A549 (cell line): Measurements from ENCODE around the gene MESD. TPM values are rescaled to one million over a fixed set of nuclear protein-coding genes. Genes with fewer than 3 reads are reported as not detected.

ENCODE experiments used
- ATAC-seq, 2 experiments: fragments of 200-7000 bp in 1 of 2; fragments of >200 bp in 1 of 2; cut with Nextera tagmentation in 1 of 2; cut with Tn5 transposase in 1 of 2; 3 replicates each; pipeline versions ENCODE4 v1.8.0 to v1.9.1; 2018 to 2020; ENCODE audit warnings: mild to moderate bottlenecking in 1 of 2, moderate library complexity in 1 of 2
- CTCF ChIA-PET: fragments of 300-600 bp; sonication (Branson Sonifier 250); formaldehyde crosslinking; extraction: SDS; loops from one replicate; lab custom pipeline; 2021; ENCODE audit warnings: antibody characterized with exemption, inconsistent platforms; lab: Yijun Ruan, JAX
- POLR2A ChIA-PET: fragments of 350-600 bp; formaldehyde crosslinking; extraction: SDS; loops from one replicate; lab custom pipeline; 2021; ENCODE audit warnings: antibody characterized with exemption, inconsistent platforms; lab: Yijun Ruan, JAX
- DNase-seq, 2 experiments: peaks; one replicate each; pipeline versions ENCODE4 v3.0.0 to v3.0.0-alpha.2; 2011 to 2016; ENCODE audit warnings: low read depth in 1 of 2, low spot score in 1 of 2
- FAIRE-seq: peaks from 2 replicates; lab custom pipeline; 2011; peaks lifted over from hg19 to GRCh38; lab: Jason Lieb, UNC
- H3K27ac ChIP-seq, 2 experiments: fragments of >200 bp; sonication (Bioruptor Twin); formaldehyde crosslinking; 3 replicates each; pipeline ENCODE4 v1.5.1; 2016 to 2017
- H3K4me1 ChIP-seq: fragments of >200 bp; sonication (Bioruptor Twin); formaldehyde crosslinking; 3 replicates; pipeline ENCODE4 v1.6.1; 2016
- H3K4me2 ChIP-seq: fragments of >200 bp; sonication (Bioruptor Twin); formaldehyde crosslinking; 3 replicates; pipeline ENCODE4 v1.6.1; 2016
- H3K4me3 ChIP-seq: fragments of >200 bp; sonication (Bioruptor Twin); formaldehyde crosslinking; 3 replicates; pipeline ENCODE4 v1.5.1; 2016
- H3K9me3 ChIP-seq: fragments of >200 bp; sonication (Bioruptor Twin); formaldehyde crosslinking; 3 replicates; pipeline ENCODE4 v1.6.1; 2016
- BCL3 ChIP-seq: fragments of >200 bp; sonication (Bioruptor Twin); formaldehyde crosslinking; IDR thresholded peaks from 3 replicates; pipeline ENCODE4 v1.6.1; 2016
- BHLHE40 ChIP-seq: IDR thresholded peaks from 2 replicates; pipeline ENCODE4 v1.6.1; 2012; ENCODE audit warnings: low read depth, low read length, inconsistent platforms
- CHD2 ChIP-seq: fragments of 150-350 bp; IDR thresholded peaks from 2 replicates; pipeline ENCODE4 v1.6.1; 2014; ENCODE audit warnings: low read length; ENCODE audit not compliant: partially characterized antibody
- E2F6 ChIP-seq: IDR thresholded peaks from 2 replicates; pipeline ENCODE4 v1.6.1; 2012; ENCODE audit warnings: low read depth, borderline replicate concordance
- EHF ChIP-seq: fragments of 250-450 bp; sonication (Bioruptor Pico); IDR thresholded peaks from 2 replicates; pipeline ENCODE4 v1.5.0; 2020; ENCODE audit warnings: mild to moderate bottlenecking
- EP300 ChIP-seq, 2 experiments: fragments of >200 bp; sonication (Bioruptor Twin); formaldehyde crosslinking; IDR thresholded peaks; 2 replicates in 1 of 2; 3 replicates in 1 of 2; pipeline ENCODE4 v1.6.1; 2016 to 2017
- ESRRA ChIP-seq: fragments of 150-350 bp; IDR thresholded peaks from 2 replicates; pipeline ENCODE4 v1.6.1; 2014; ENCODE audit warnings: mild to moderate bottlenecking, low read length, borderline replicate concordance
- FOSL2 ChIP-seq, 2 experiments: fragments of 450-650 bp in 1 of 2; fragments of >200 bp in 1 of 2; sonication (Bioruptor Twin) in 1 of 2; formaldehyde crosslinking; IDR thresholded peaks; 2 replicates each; pipeline versions ENCODE4 v1.5.0 to v1.6.1; 2016 to 2020; ENCODE audit warnings: mild to moderate bottlenecking in 1 of 2, moderate library complexity in 1 of 2
- FOXS1 ChIP-seq: fragments of 250-450 bp; sonication (Bioruptor Pico); IDR thresholded peaks from 2 replicates; pipeline ENCODE4 v1.5.0; 2020; ENCODE audit warnings: mild to moderate bottlenecking, moderate library complexity
- HDAC2 ChIP-seq: fragments of 200-600 bp; sonication (generic); IDR thresholded peaks from 2 replicates; pipeline ENCODE4 v1.6.1; 2016
- HES2 ChIP-seq: fragments of >200 bp; sonication (Bioruptor Twin); formaldehyde crosslinking; IDR thresholded peaks from 2 replicates; pipeline ENCODE4 v1.6.1; 2016
- HEYL ChIP-seq: fragments of 250-450 bp; sonication (Bioruptor Pico); IDR thresholded peaks from 2 replicates; pipeline ENCODE4 v1.8.0; 2021; ENCODE audit warnings: mild to moderate bottlenecking, moderate library complexity
- HMGXB4 ChIP-seq: fragments of 250-450 bp; sonication (Bioruptor Pico); IDR thresholded peaks from 2 replicates; pipeline ENCODE4 v1.5.0; 2021; ENCODE audit warnings: mild to moderate bottlenecking, moderate library complexity, borderline replicate concordance
- HOXA7 ChIP-seq: fragments of 250-450 bp; sonication (Bioruptor Pico); IDR thresholded peaks from 2 replicates; pipeline ENCODE4 v1.5.0; 2020; ENCODE audit warnings: mild to moderate bottlenecking, moderate library complexity
- HOXB5 ChIP-seq: fragments of 250-450 bp; sonication (Bioruptor Pico); IDR thresholded peaks from 2 replicates; pipeline ENCODE4 v1.5.0; 2020; ENCODE audit warnings: mild to moderate bottlenecking, moderate library complexity
- JUN ChIP-seq, 2 experiments: fragments of >200 bp; sonication (Bioruptor Twin); formaldehyde crosslinking; IDR thresholded peaks; 2 replicates in 1 of 2; 3 replicates in 1 of 2; pipeline ENCODE4 v1.6.1; 2016 to 2017
- KDM1A ChIP-seq: fragments of 200-600 bp; sonication (generic); IDR thresholded peaks from 2 replicates; pipeline ENCODE4 v1.6.1; 2016; ENCODE audit warnings: low read depth, mild to moderate bottlenecking
- KDM5A ChIP-seq: fragments of 200-600 bp; sonication (generic); IDR thresholded peaks from 2 replicates; pipeline ENCODE4 v1.6.1; 2016; ENCODE audit warnings: antibody characterized with exemption, mild to moderate bottlenecking
- MAX ChIP-seq: IDR thresholded peaks from 2 replicates; pipeline ENCODE4 v1.6.1; 2012
- MAZ ChIP-seq: fragments of 150-350 bp; IDR thresholded peaks from 2 replicates; pipeline ENCODE4 v1.6.1; 2014; ENCODE audit warnings: antibody characterized with exemption, low read depth, low read length, borderline replicate concordance
- MYC ChIP-seq: IDR thresholded peaks from 2 replicates; pipeline ENCODE4 v1.6.1; 2012; ENCODE audit warnings: mild to moderate bottlenecking, inconsistent platforms, low read length, improper control_type of control experiment, borderline replicate concordance
- PHF8 ChIP-seq: fragments of 200-600 bp; sonication (generic); IDR thresholded peaks from 2 replicates; pipeline ENCODE4 v1.6.1; 2016; ENCODE audit warnings: low read depth, mild to moderate bottlenecking, antibody characterized with exemption, moderate library complexity, borderline replicate concordance
- POLR2A ChIP-seq: IDR thresholded peaks from 2 replicates; pipeline ENCODE4 v1.6.1; 2012; ENCODE audit warnings: mild to moderate bottlenecking, low read length
- RAD21 ChIP-seq, 2 experiments: fragments of >200 bp in 1 of 2; sonication (Bioruptor Twin) in 1 of 2; formaldehyde crosslinking in 1 of 2; IDR thresholded peaks in 1 of 2; conservative IDR thresholded peaks in 1 of 2; 2 replicates in 1 of 2; 3 replicates in 1 of 2; pipeline ENCODE4 v1.6.1; 2012 to 2018; ENCODE audit warnings: inconsistent platforms in 1 of 2
- RARB ChIP-seq: fragments of 250-450 bp; sonication (Bioruptor Pico); IDR thresholded peaks from 2 replicates; pipeline ENCODE4 v1.8.0; 2021; ENCODE audit warnings: mild to moderate bottlenecking, moderate library complexity
- SREBF2 ChIP-seq: fragments of 450-650 bp; IDR thresholded peaks from 2 replicates; pipeline ENCODE4 v1.6.1; 2014; ENCODE audit warnings: mild to moderate bottlenecking, moderate library complexity
- TFCP2L1 ChIP-seq: fragments of 250-450 bp; sonication (Bioruptor Pico); IDR thresholded peaks from 2 replicates; pipeline ENCODE4 v1.5.0; 2021; ENCODE audit warnings: mild to moderate bottlenecking
- ZC3H11A ChIP-seq: fragments of 450-650 bp; IDR thresholded peaks from 2 replicates; pipeline ENCODE4 v1.6.1; 2014; ENCODE audit warnings: antibody characterized with exemption, mild to moderate bottlenecking
- ZSCAN20 ChIP-seq: fragments of 250-450 bp; sonication (Bioruptor Pico); IDR thresholded peaks from 2 replicates; pipeline ENCODE4 v1.8.0; 2022; ENCODE audit warnings: mild to moderate bottlenecking, moderate library complexity
- WGBS: methylation state at CpG from one replicate; pipeline ENCODE4 v1.1.6; 2017; ENCODE audit errors: missing lambda C conversion rate; 5-methylcytosine and 5-hydroxymethylcytosine counted together
- polyA minus RNA-seq: library from RNA; depleted of rRNA, polyadenylated mRNA; stranded (reverse); fragments of >200 nt; gene quantifications from 2 replicates; pipeline ENCODE4 v1.2.3, GENCODE V29; 2011; rRNA and poly(A)+ RNA removed
- polyA plus RNA-seq, 4 experiments: library from polyadenylated mRNA; depleted of rRNA in 3 of 4; stranded (reverse); fragments of >200 nt; fragmentation: RNase III in 1 of 4; extraction: RNeasy Plus Mini Kit Qiagen cat#74134 plus additional on column Dnase treatment in 1 of 4; gene quantifications; 2 replicates in 3 of 4; 3 replicates in 1 of 4; pipeline ENCODE4 v1.2.3, GENCODE V29; 2011 to 2017

Gene MESD
- polyA plus RNA-seq (2011; rRNA removed) (29.6 and 35.6 TPM in 2 replicates), polyA plus RNA-seq (2017; fragmentation: RNase III; extraction: RNeasy Plus Mini Kit Qiagen cat#74134 plus additional on column Dnase treatment) (39.2 to 41.0 TPM (median 39.4 TPM) in 3 replicates), polyA minus RNA-seq (11.4 and 11.5 TPM in 2 replicates)
- 14.6 and 16.2 TPM in 2 replicates for polyA plus RNA-seq (2012; cell fraction: cytosol; rRNA removed)
- 8.1 and 10.2 TPM in 2 replicates for polyA plus RNA-seq (2012; cell fraction: nucleus; rRNA removed)

- ChIA-PET POLR2A (interaction anchor here (0.7 to 2.4 kb wide), 3 partner anchors 11 to 396 kb away, joined by 3 to 30 read pairs (median 3); partner anchors contain the start of gene TLNRD1), CTCF (interaction anchor here (1.1 to 5.3 kb wide), 4 partner anchors 9 to 276 kb away, joined by 4 to 28 read pairs (median 6); partner anchors contain the start of gene CEMIP)
- H3K27ac ChIP-seq: peak within 1 kb of the TSS; percentile 87 to 89
- no peaks in the 10 kb centered on the region for H3K9me3 ChIP-seq
- peak; percentile 97 for DNase-seq
- H3K4me2 ChIP-seq: peak within 1 kb of the TSS; percentile 92
- H3K4me1 ChIP-seq: peaks cover 18% of the 10 kb centered on the region; the same call in 2 of the 3 replicates
- 3% methylated on average over 40 of the region's 63 CpGs for WGBS
- ATAC-seq: peak; percentile 95 to 99
- FAIRE-seq: no peak
- TF ChIP-seq ZC3H11A (no peak), JUN (IDR thresholded peaks at IDR 0.05) (peak; percentile 89 to 94), KDM5A (peak; percentile 93), HES2 (no peak), HOXA7 (CRISPR knock-in tag) (no peak), MYC (peak; percentile 68; the same call in 1 of the 2 replicates), TFCP2L1 (no peak), MAX (peak; percentile 87), POLR2A (peak; percentile 97), HMGXB4 (CRISPR knock-in tag) (peak; percentile 32; the same call in 1 of the 2 replicates), BCL3 (peak; percentile 88; the same call in 2 of the 3 replicates), MAZ (no peak), SREBF2 (no peak), ESRRA (no peak), EP300 (IDR thresholded peaks at IDR 0.05) (no peak), HDAC2 (peak; percentile 29; the same call in 1 of the 2 replicates), E2F6 (0 out of 2 replicates have a peak, but pooled peaks have one; percentile 36), PHF8 (peak; percentile 97)
- H3K4me3 ChIP-seq: peak within 1 kb of the TSS; percentile 78
Observed at GRCh38 chr15:80989518-80990478, at the start of gene MESD. TSS of gene MESD (minus strand) at chr15:80989819. CDS start at chr15:80989791, 28 bp downstream.

- DNase-seq (no peak), FAIRE-seq (no peak), ATAC-seq (peak; percentile 34 to 53; a peak in 4 of 6 replicates)
- POLR2A ChIA-PET: no interaction called here
- Histone ChIP-seq H3K4me2 (no peak overlapping the region), H3K4me1 (no peaks in the 10 kb centered on the region), H3K9me3 (no peaks in the 10 kb centered on the region), H3K27ac (no peak overlapping the region), H3K4me3 (no peak overlapping the region)
- WGBS: 33% methylated on average over 4 of the region's 4 CpGs
- CTCF ChIA-PET: interaction anchor here (1.0 kb wide), 1 partner anchor 9 kb away, joined by 3 read pairs; no protein-coding TSS in a partner anchor
- no peak for TF ChIP-seq MAX
- TF ChIP-seq CHD2: no peak
- no peak for TF ChIP-seq RAD21 (conservative IDR thresholded peaks at IDR 0.05 in 1 of 2, IDR thresholded peaks at IDR 0.05 in 1 of 2)
- no peak for TF ChIP-seq RARB (CRISPR knock-in tag)
- no peak for TF ChIP-seq FOXS1
- no peak for TF ChIP-seq ZC3H11A
- no peak for TF ChIP-seq EP300 (IDR thresholded peaks at IDR 0.05)
- TF ChIP-seq POLR2A: no peak
- TF ChIP-seq HEYL (CRISPR knock-in tag): no peak
- TF ChIP-seq TFCP2L1: no peak
- TF ChIP-seq BHLHE40: no peak
- TF ChIP-seq HOXB5 (CRISPR knock-in tag): no peak
- TF ChIP-seq KDM1A: no peak
- TF ChIP-seq FOSL2 (IDR thresholded peaks at IDR 0.05): no peak
- no peak for TF ChIP-seq FOSL2 (CRISPR knock-in tag; IDR thresholded peaks at IDR 0.05)
- no peak for TF ChIP-seq ZSCAN20
- TF ChIP-seq EHF (CRISPR knock-in tag): no peak
Observed at GRCh38 chr15:81038975-81039607, 49.5 kb upstream of the MESD start.
